EL (cell line): ENCODE results near the gene AIFM2.
"Not testable (repeated sequence)": the region's sequence is repeated elsewhere in the genome, so short reads cannot be mapped to it uniquely, and the experiment has no call there.

Experiments
- DNase-seq: peaks from one replicate; pipeline ENCODE4 v3.0.0-alpha.2; 2016

Gene AIFM2

GRCh38 chr10:70145666-70146488, 13.3 kb upstream of the AIFM2 start:
- DNase-seq = peak; percentile 68

DNA sequence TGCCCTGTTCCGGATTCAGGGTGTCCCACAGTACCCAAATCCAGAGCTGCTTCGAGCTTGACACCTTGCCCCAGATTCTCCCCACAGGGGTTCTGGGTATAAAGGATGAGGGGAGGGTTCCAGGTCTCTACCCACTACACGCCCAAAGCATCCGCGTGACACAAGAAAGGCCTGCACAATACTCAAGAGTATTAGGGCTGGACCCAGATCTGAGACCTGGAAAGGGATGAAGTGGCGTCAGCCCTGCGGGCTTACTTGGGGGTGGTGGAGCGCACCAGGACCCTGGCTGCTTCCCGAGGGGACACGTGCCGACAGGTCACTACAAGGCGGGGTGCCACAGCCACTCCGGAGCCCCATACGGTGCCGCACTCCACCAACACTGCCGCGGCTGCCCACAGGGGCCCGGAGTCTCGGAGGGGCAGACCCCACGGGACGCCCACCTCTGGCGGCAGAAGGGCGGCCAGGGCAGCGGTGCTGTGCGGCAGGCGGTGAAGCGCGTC, 12.6 kb upstream of the AIFM2 start:
- no peak for DNase-seq

- no peak for DNase-seq
Measured at GRCh38 chr10:70144372-70145110, 11.9 kb upstream of the AIFM2 start.

DNA sequence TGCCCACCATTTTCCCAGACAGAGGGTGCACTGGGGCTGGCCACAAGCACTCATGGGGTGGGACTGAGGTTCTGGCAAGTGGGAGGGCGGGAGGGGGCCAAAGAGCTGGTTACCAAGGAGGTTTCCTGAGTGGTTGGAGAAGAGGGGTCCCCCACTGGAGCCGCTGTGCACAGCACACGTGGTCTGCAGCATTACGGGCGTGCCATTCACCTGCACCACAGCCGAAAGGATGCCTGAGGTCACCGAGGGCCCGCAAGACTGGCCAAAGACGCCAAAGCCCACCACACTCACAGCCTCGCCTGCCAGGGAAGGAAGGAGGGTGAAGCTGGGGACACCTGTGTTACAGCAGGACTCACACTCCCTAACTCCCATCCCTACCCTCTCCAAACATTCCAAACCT, 9.9 kb upstream of the AIFM2 start:
- no peak for DNase-seq

DNA sequence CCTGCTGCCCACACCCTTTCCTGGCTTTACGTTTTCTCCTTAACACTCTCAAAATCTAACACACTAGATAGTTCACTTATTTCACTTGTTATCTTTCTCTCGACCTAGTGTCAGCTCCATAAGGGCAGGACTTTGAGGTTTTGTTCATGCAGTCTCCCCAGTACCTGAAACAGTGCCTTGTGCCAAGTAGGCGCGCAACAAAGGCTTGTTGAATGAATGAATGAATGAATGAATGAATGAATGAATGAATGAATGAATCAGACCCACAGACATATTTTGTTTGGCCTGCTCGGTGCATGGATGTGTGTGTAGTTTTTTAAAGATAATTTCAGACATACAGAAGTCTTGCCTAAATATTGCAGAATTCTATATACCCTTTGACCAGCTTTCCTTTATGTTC, 7.7 kb upstream of the AIFM2 start:
- no peak for DNase-seq

DNA sequence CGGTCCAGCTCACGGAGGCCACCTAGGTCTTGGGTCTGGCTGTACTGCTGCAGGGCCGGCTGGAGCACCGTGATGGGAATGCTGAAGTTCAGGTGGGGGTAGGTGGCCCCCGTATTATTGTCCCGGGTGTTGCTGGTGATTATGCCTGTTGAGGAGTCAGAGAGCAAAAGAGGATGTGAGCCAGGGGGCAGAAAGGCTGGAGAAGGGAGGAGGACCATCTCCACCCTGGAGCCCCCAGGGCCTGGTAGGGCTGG, 7.3 kb upstream of the AIFM2 start:
- no peak for DNase-seq

- no peak for DNase-seq
Measured at GRCh38 chr10:70139151-70139996, 6.7 kb upstream of the AIFM2 start.

- DNase-seq = no peak
Measured at GRCh38 chr10:70137927-70138883, 5.6 kb upstream of the AIFM2 start.

DNA sequence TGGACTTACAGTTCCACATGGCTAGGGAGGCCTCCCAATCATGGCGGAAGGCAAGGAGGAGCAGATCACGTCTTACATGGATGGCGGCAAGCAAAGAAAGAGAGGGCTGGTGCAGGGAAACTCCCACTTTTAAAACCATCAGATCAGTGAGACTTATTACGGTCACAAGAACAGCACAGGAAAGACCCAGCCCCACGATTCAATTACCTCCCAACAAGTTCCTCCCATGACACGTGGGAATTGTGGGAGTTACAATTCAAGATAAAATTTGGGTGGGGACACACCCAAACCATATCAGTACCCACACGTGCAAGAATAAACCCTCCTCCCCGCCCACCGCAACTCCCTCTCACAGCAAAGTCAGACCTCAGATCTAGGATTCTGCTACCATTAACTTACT, 4.5 kb upstream of the AIFM2 start:
- DNase-seq = no peak

DNA sequence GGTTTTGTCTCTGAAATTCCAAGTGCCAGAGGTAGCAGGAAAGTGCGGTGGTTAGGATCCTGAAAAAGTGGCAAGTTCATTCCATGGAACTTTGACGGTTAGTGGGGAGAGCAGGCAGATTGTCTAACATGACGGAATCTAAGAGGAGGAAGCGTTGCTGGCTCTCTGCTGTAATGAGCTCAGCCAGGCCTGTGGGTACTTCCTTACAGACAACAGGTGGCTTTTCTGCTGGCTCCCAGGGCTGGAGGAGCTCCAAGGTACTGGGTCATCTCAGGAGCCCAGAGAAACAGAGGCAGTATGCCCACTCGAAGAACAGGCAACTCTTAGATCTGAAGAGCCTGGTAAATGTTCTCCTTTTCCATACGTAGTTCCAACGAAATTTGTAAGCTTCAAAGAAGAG, 3.1 kb upstream of the AIFM2 start:
- no peak for DNase-seq

- DNase-seq = no peak
Measured at GRCh38 chr10:70135046-70135445, 2.4 kb upstream of the AIFM2 start.

DNA sequence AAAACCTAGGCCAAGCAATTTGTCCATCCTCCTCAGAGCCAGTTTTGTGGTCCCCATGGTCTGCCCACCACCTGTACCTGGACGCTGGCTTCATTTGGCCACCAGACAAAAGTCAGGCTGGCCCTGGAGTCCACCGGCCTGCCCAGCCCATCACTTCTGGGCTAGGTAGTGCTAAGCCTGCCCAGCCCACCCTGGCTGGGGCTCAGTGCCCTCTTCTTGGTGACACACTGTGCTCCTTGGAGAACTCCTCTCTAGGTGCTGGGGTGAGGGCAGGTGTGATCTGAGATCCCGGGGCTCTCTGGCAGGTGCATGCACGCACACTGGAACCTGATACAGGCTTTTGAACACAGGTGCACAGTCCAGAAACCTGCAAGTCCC, 1.1 kb downstream of the AIFM2 start:
- DNase-seq = no peak

DNA sequence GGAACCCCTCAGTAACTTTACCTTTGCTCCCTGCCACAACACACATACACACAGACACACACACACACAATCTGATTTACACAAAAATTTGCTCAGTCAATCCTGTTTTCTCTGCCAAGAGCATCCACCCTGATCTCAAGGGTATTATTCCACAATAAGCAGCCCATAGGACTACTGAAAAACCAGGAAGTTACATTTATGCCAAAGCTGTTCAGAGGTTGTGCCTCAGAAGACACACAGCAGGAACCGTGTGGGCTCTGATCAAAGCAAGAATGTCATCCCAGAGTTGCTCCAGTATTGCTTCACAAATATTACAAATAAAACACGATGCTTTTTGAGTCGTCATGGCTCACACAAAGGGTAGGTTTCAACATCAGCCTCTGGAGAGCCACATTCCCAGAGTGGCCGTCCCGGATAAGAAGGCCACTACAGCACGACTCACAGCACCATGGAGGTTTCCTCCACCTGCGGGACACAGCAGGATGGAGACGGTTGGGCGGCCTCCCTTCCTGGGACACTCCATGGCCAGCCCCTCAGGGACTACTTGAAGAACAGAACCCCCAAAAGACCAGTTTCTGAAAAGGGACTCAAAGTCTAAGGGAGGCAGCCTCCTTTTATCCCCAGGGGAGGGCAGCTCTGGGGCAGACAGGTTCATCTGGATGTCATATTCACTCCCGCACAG, 1.6 kb downstream of the AIFM2 start:
- peak; percentile 38 for DNase-seq

DNA sequence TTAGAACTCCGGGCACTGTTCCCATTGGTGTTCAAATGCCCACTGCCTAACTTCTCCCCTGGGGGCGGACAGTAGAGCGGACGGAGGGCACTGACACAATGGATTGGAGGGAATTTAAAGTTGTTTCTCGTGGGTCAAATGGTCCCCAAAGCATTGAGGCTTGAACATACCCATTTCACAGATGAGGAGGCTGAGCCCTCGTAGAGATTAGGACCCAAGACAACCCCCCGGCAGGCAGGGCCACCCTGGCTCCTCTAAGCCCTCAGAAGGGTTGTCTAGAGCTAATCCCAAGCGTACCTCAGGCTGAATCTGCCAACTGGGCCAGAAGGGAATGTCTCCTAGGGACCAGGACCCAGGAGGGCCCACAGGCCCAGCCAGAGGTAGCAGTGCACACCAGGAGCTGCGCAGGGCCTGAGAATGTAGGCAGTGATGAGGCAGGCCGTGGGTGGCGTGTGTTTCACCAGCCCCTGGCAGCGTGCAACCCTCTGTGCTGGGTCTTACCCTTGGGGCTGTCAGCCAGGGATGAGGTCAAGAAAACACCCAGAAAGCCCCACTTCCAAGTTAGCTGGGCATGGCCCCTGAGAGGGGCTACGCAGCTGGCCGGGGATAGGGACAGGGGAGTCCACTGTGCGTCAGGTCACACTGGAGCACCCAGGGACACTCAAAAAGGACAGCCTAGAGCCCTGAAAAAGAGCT, 5.8 kb downstream of the AIFM2 start:
- no peak for DNase-seq

- DNase-seq = no peak
Measured at GRCh38 chr10:70125918-70126552, 6.6 kb downstream of the AIFM2 start.

- DNase-seq = no peak
Measured at GRCh38 chr10:70124918-70125317, 7.7 kb downstream of the AIFM2 start.

DNA sequence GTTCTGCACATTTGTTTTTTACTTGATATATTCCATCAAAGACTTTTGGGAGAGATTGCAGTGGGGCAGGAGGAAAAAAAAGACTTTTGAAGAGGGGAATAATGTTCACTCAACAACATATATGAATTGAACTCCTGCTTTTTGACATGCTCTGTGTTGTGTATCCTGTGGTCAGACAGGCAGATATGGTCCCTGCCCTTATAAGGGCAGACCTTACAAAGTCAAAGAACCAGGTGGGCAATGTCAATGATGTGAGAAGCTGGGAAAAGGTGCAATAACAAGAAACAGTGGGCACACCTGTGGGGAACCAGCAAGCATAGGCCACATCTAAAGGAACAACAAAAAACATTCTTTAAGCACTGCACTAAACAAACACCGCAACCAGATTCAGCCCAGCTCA, 8.2 kb downstream of the AIFM2 start:
- DNase-seq = no peak

DNA sequence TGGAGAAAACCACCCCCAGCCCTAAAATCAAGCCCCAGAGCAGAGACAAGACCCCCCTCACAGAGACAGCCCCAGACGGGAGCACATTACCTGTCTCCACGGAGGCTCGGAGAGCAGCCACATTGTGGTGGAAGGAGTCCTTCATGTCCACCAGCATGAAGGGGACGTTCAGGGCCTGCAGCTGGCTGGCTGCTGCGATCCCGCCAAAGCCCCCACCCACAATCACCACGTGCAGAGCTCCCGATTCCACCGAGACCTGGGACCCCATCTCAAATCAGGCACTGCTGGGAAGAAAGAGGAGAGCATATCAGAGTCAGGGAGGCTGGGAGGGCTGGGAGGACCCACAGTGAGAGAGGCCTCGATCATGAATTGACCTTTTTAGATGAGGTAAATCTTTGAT, 8.8 kb downstream of the AIFM2 start:
- DNase-seq = no peak

DNA sequence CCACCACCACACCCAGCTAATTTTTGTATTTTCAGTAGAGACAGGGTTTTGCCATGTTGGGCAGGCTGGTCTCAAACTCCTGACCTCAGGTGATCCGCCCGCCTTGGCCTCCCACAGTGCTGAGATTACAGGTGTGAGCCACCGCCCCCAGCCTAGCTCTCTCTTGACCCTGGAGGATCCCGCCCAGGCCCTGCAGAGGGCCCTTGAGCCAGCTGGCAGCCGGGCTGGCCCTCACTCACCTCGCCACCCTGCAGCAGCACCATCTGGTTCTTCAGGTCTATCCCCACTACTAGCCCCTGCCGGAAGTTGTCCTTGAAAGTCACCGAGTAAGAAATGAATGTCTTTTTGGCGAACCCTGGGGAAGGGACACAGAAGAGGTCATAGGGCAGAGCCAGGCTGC, 9.5 kb downstream of the AIFM2 start:
- DNase-seq = not testable (repeated sequence)

DNA sequence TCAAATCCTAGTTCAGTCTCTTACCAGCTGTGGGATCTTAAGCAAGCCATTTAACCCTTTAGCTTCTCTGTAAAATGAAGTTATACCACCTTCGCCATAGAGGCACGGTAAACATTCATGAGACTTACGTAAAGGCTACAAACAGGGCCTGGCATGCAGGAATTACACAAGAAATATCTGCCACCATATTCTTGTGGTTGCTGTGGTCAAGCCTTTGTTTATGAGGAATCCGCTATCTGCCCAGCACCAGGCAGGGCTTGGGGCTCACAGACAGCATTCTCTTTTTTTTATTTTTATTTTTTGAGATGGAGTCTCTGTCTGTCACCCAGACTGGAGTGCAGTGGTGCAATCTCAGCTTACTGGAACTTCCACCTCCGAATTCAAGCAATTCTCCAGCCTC, 9.9 kb downstream of the AIFM2 start:
- no peak for DNase-seq
